Natural killer cell (primary cell): ENCODE data around the gene BRSK1. TPM values are rescaled to one million over a fixed set of nuclear protein-coding genes. Genes with fewer than 3 reads are reported as not detected.

Experiments used
- ATAC-seq, 3 donors: fragments of 150-1000 bp in 2 of 3; fragments of 200-7000 bp in 1 of 3; cut with Tn5 transposase; 1 replicate in 1 of 3; 2 replicates in 2 of 3; pipeline ENCODE4 v1.10.0; 2021; ENCODE audit warnings: mild to moderate bottlenecking in 2 of 3, moderate library complexity in 2 of 3
- DNase-seq, 2 donors: peaks; one replicate each; pipeline versions ENCODE4 v3.0.0 to v3.0.0-alpha.2; 2013 to 2021; ENCODE audit warnings: mixed read lengths in 1 of 2
- H3K27ac ChIP-seq: one replicate; pipeline ENCODE4 v1.5.1; 2013; ENCODE audit warnings: mild to moderate bottlenecking, low read length
- H3K27me3 ChIP-seq: one replicate; pipeline ENCODE4 v1.6.1; 2013; ENCODE audit warnings: low read length; ENCODE audit not compliant: control insufficient read depth, insufficient read depth
- H3K36me3 ChIP-seq: one replicate; pipeline ENCODE4 v1.6.1; 2013; ENCODE audit warnings: low read length; ENCODE audit not compliant: control insufficient read depth, insufficient read depth
- H3K4me1 ChIP-seq: one replicate; pipeline ENCODE4 v1.6.1; 2013; ENCODE audit warnings: low read length; ENCODE audit not compliant: control insufficient read depth, insufficient read depth
- H3K4me3 ChIP-seq: one replicate; pipeline ENCODE4 v1.5.1; 2013; ENCODE audit warnings: low read length
- H3K9me3 ChIP-seq: one replicate; pipeline ENCODE4 v1.6.1; 2013; ENCODE audit warnings: low read length; ENCODE audit not compliant: control insufficient read depth, insufficient read depth
- H3K27ac Mint-ChIP-seq, 2 donors: one replicate each; pipeline ENCODE4 v1.8.0; 2022; ENCODE audit warnings: mild to moderate bottlenecking in 2 of 2, mixed read lengths in 2 of 2, moderate library complexity in 1 of 2
- H3K27me3 Mint-ChIP-seq, 2 donors: one replicate each; pipeline ENCODE4 v1.8.0; 2022; ENCODE audit warnings: low read depth in 2 of 2, mixed read lengths in 2 of 2
- H3K36me3 Mint-ChIP-seq: one replicate; pipeline ENCODE4 v1.8.0; 2022; ENCODE audit warnings: mixed read lengths
- H3K4me1 Mint-ChIP-seq, 2 donors: one replicate each; pipeline ENCODE4 v1.8.0; 2022; ENCODE audit warnings: mixed read lengths in 2 of 2
- H3K4me3 Mint-ChIP-seq: one replicate; pipeline ENCODE4 v1.8.0; 2022; ENCODE audit warnings: mild to moderate bottlenecking, moderate library complexity, mixed read lengths
- H3K9me3 Mint-ChIP-seq, 2 donors: one replicate each; pipeline ENCODE4 v1.8.0; 2022; ENCODE audit warnings: mixed read lengths in 2 of 2
- CTCF ChIP-seq: fragments of 200-600 bp; IDR thresholded peaks from one replicate; pipeline ENCODE4 v1.8.0; 2022; ENCODE audit warnings: antibody characterized with exemption
- WGBS: methylation state at CpG from one replicate; pipeline ENCODE4 v1.1.7; 2013; ENCODE audit warnings: missing lambda C conversion rate; ENCODE audit not compliant: insufficient coverage; 5-methylcytosine and 5-hydroxymethylcytosine counted together
- intact Hi-C: fragments of 100-400 bp; cut with micrococcal nuclease; formaldehyde crosslinking; loops from one replicate; pipeline ENCODE4 v1.14.2; 2022
- total RNA-seq, 4 donors: library from RNA; stranded (reverse); fragments of 120-200 nt in 1 of 4; gene quantifications; one replicate each; pipeline versions ENCODE4 v1.2.3 to v1.2.4, GENCODE V29; 2013 to 2022

The BRSK1 gene
- total RNA-seq, 3 donors from 2014 or later (not counting 1 experiment from before 2014, with no cell fraction given) = 6.0 to 9.8 (median 6.5) TPM

- Histone ChIP-seq H3K4me1 (peaks cover 24% of the 10 kb centered on the region), H3K9me3 (no peaks in the 10 kb centered on the region), H3K27me3 (peaks cover 2% of the 10 kb centered on the region), H3K36me3 (no peaks in the 10 kb centered on the region), H3K4me3 (no peak overlapping the region), H3K27ac (no peak overlapping the region)
- ATAC-seq = no peak
- Mint-ChIP-seq H3K9me3 (no peaks in the 10 kb centered on the region), H3K4me3 (no peak overlapping the region), H3K27ac (peak overlapping the region in 1 of 2 donors; percentile 70), H3K36me3 (no peaks in the 10 kb centered on the region), H3K4me1 (peaks cover 13 to 27% of the 10 kb centered on the region in 2 donors), H3K27me3 (peaks cover 0 to 9% of the 10 kb centered on the region in 2 donors)
- no peak for DNase-seq
- no peak for TF ChIP-seq CTCF
- intact Hi-C loops = no loop called here
- 95% methylated on average over 6 of the region's 7 CpGs for WGBS
Measured at GRCh38 chr19:55336101-55336500, 52.3 kb downstream of the BRSK1 start.

GRCh38 chr19:55339105-55339888, 55.5 kb downstream of the BRSK1 start, which contains the start of gene KMT5C:
KMT5C (plus strand) TSS chr19:55339876; CDS start chr19:55341937, 2,061 bp downstream.
- DNase-seq (peak; percentile 100), ATAC-seq (peak; percentile 67 to 88 (median 76))
- Mint-ChIP-seq H3K36me3 (no peaks in the 10 kb centered on the region), H3K4me3 (peak within 1 kb of the TSS; percentile 94), H3K9me3 (no peaks in the 10 kb centered on the region), H3K27ac (peak within 1 kb of the TSS; percentile 96 to 99), H3K27me3 (peaks cover 0 to 9% of the 10 kb centered on the region in 2 donors), H3K4me1 (peaks cover 18 to 33% of the 10 kb centered on the region in 2 donors)
- Histone ChIP-seq H3K9me3 (no peaks in the 10 kb centered on the region), H3K4me1 (peaks cover 31% of the 10 kb centered on the region), H3K27ac (peak within 1 kb of the TSS; percentile 97), H3K4me3 (peak within 1 kb of the TSS; percentile 57), H3K36me3 (peaks cover 4% of the 10 kb centered on the region), H3K27me3 (no peaks in the 10 kb centered on the region)
- intact Hi-C loops = loop anchor here (1.0 to 2.0 kb wide), 4 partner anchors 38 to 80 kb away; partner anchors contain the start of genes PPP6R1 and RPL28
- no peak for TF ChIP-seq CTCF
- WGBS = under 1% methylated on average over 62 of the region's 63 CpGs

GRCh38 chr19:55339889-55340783, 56.3 kb downstream of the BRSK1 start:
- H3K27ac ChIP-seq = peak overlapping the region; percentile 86
- H3K9me3 ChIP-seq = no peaks in the 10 kb centered on the region
- Mint-ChIP-seq H3K36me3 (no peaks in the 10 kb centered on the region), H3K4me3 (peak overlapping the region; percentile 94), H3K4me1 (peaks cover 18 to 37% of the 10 kb centered on the region in 2 donors), H3K9me3 (no peaks in the 10 kb centered on the region), H3K27me3 (peaks cover 0 to 9% of the 10 kb centered on the region in 2 donors), H3K27ac (peak overlapping the region; percentile 96 to 99)
- no peak for TF ChIP-seq CTCF
- H3K4me3 ChIP-seq = peak overlapping the region; percentile 57
- intact Hi-C loops = loop anchor here (1.0 to 2.0 kb wide), 4 partner anchors 39 to 81 kb away; partner anchors contain the start of genes PPP6R1 and RPL28
- DNase-seq (peak; percentile 53 to 58), ATAC-seq (peak in 1 of 3 donors; percentile 1)
- H3K4me1 ChIP-seq = peaks cover 31% of the 10 kb centered on the region
- peaks cover 4% of the 10 kb centered on the region for H3K36me3 ChIP-seq
- WGBS = 5% methylated on average over 44 of the region's 44 CpGs
- H3K27me3 ChIP-seq = no peaks in the 10 kb centered on the region
